ENCODE data around the gene NXPH1.

Gene NXPH1

DNA sequence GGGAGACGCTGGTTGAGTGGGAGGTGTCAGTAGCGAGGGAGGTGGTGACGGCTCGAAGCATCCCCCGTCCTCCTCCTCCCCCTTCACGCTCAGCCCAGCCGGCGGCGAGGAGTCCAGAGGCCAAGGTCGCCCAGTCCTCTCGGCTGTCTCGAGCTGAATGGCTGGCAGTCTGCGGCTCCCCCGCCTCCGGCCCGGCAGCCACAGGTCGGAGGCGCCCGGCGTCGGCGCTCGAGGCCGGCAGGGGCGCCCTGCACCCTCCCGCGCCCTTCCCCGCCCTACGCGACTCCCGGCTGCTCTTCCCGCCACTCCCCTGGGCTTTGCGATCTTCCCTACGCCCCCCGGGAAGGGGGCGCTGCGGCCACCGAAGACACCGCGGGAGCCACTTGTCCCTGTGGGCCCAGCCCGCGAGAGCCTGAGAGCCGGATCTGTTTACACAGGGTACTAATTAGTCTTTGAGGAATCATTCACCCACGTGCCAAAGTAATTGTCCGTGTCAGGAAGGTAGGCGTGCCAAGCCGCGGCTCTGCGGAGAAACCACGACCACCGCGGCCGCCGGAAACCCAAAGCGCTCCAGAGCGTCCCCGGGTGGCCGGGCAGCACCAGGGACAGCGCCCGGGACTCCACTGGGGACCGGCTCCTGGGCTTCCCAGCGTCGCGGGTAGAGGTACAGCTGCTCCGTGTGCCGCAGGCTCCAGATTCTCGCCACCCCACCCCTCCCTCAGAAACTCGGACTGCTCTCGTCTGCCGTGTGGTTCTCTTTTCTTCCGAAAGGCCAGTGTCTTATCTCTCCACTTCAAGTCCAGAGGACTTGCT lies at the start of gene NXPH1:
TSS of gene NXPH1 (plus strand) at position 133 of the 813 bp plus-strand sequence.
- no peak for FAIRE-seq

DNA sequence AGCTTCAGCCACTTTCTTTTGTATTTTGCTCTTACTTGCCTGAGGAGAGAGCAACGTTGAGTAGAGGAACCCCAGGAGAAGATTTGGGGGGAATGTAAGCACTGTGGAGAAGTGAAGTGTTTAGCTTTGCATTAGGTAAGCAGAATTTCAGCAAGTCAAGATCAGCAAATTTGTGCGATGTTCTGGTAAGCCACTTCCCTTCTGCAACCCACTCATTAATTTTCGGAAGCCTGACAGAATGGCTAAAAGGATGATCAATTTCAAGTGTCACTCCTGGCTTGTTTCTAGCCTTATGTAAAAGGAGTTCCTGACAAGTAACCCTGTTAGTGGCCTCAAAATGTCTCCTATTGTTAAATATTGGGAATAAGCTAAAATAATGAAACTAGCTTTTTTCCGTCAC lies 48.5 kb upstream of the NXPH1 start:
- FAIRE-seq = no peak

DNA sequence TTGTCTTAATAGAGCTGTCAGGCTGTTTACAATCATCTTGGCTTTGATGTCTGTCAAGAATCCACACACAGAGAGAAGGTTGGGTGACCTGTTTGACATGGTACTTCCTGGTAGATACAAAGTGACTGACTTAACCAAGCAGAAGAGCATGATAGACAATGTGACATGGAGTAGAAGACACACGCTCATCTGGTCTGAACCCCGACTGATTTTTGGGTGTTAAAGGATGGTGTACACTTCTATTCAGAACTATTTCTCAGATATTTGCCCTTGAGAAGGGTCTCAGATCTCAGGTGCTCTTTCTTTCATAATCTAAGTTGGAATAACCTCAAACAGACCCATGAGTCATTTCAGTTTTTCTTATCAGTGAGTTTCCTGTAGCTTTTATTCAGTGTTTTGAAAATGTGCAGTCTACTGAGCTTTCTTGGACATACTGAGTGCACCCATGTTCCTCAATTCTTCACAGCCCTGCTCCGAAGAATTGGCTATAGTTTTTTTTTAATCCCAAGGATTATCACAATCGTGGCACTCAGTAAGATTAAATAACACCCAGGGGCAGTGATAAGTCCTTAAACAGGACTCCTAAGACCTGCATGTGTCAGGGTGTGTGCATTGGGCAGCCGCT lies 46.4 kb upstream of the NXPH1 start:
- FAIRE-seq = no peak

DNA sequence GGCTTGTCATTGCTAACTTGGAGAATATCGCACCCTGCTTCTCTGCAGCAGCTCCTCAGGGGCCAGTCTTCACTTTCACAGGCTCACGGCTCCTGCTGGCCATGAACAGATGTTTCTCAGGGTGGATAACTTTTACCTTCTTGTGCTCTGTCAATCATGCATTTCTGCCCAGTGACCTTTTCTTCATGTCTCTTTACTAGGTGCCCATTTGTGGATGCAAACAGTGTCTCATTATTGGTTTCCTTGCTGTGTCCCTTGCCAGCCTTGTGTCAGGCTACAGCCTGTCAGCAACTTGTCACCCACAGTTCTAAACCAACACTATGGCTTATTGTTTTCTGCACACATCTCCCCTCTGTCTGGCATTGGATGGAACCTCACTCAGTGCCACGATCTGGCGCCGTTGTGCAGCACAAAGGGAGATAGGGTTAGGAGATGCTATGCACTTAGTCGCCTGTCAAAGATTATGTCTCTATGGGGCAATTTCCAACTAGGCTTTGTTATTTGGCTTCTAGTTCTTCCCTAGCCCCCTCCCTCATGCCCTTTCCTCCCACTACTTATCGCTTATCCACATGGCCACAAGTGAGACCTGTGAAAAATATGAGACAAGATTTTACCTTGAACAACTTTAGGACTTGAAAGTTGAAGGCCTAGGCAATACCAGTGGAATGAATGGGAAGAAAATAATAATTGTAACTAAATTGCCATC lies 45.7 kb upstream of the NXPH1 start:
- no peak for FAIRE-seq

DNA sequence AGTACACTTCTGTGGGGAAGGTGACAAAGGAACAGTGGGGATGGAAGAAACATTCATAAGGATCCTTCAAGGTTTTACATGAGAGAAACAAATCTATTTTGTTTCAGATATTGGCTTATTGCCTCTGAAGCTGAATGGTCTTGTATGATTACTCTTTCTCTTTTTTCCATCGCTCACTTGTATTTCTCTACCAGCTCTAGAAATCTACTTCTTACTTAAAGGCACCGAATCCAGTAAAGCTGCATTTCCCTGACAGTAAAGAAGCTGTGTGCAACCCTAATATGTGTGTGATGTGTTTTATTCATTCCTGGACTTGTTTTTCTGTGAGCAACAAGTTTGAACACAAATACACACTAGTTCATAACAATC lies 45.2 kb upstream of the NXPH1 start:
- FAIRE-seq = no peak

DNA sequence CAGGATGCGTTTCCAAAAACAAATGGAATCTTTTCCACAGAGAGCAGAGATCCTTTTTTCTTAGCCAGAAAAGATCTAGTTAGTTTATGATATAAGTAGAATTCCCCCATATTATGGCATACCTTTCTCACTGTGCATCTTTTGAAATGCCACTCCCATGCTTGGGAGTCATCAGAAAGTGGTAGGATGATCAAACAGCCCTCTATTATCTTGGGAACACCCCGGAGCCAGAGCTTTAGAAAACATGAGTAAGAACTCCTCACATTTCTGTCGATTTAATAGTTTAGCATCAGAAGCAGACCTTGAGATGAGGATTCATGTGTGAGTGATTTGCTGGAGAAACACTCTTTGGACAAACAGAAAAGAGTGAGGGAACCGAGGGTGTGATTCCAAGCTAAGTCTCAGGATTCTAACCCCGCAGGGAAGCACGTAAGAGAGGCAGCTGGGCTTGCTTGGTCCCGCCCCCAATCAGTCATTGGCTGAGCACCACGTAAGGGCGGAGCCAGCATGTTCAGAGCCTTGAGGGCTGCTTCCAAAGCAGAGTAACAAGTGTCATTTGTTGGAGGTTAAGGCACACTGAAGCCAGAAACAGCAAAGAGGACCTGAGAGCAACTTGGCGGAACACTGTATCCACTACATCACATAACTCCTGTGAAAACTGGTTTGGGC lies 43.7 kb upstream of the NXPH1 start:
- FAIRE-seq = no peak

DNA sequence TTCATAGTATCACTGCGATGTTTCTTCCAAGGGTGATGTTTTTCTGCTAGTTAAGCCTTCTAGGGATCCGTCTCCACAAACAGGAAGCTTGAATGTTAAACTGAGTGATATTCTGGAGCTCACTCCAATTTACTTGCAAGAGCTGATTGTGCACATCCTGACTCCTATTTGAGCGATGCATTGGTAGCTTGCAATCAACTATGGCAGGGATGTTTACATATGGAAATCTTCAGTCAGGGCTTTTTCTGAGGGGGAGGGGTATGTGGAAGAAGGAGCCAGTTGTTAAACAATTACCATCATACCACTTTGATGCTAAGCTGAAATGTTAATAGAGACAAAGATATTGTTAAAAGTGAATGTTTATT lies 43.2 kb upstream of the NXPH1 start:
- FAIRE-seq = no peak

DNA sequence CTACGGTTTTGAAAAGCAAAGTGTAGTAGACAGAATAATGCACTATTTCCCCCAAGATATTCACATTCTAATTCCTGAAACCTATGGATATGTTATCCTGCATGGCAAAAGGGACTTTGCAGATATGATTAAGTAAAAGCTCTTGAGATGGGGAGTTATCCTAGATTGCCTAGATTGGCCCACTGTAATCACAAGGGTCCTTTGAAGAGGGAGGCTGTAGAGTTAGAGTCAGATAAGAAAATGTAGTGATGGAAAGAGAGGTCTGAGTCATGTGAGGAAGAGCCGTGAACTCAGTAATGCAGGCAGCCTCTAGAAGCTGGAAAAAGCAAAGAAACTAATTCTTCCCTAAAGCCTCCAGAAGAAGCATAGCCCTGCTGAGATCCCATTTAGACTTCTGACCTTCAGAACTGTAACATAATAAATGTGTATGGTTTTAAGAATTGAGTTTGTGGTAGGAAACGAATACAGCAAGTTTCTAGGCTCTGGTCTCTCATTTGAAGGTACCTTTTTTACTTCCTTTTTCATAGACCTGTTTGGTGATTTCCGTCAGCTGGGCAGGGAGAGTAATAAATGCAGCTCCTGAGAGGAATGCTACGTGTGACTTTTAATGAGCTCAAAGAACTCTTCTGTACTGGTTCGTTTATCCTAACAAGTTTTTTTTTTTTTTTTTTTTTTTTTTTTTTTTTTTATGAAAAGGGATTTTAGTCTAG lies 41.9 kb upstream of the NXPH1 start:
- FAIRE-seq = no peak

DNA sequence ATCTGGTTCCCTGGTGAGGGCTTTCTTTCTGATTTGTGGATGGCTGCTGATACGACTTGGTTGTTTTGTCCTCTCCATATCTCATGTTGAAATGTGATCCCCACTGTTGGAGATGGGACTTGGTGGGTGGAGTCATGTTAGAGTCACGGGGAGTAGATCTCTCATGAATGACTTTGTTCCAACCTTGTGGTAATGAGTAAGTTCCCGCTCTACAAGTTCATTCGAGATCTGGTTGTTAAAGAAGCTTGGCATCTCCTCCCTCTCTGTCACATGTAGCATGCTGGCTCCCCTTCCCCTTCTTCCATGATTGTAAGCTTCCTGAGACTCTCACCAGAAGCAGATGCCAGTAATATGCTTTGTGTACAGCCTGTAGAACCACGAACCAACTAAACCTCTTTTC lies 37.1 kb upstream of the NXPH1 start:
- FAIRE-seq = no peak

DNA sequence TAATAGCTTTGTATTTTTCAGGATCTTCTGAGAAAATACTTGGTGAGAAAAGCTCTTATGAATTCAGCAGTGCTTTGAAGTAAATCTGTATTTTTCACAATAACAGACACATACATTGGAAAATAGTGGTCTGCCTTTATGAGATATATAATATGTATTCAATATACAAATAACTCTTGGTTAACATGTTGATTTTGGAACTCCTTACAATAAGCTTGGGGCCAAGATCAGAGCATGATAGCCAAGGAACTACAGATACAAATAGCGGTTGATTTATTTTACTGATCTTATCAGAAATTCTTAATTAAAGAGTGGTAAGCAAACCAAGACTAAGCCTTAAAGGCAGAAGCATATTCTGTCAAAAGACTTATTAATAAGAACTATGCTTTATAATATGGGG lies 24.5 kb upstream of the NXPH1 start:
- no peak for FAIRE-seq

DNA sequence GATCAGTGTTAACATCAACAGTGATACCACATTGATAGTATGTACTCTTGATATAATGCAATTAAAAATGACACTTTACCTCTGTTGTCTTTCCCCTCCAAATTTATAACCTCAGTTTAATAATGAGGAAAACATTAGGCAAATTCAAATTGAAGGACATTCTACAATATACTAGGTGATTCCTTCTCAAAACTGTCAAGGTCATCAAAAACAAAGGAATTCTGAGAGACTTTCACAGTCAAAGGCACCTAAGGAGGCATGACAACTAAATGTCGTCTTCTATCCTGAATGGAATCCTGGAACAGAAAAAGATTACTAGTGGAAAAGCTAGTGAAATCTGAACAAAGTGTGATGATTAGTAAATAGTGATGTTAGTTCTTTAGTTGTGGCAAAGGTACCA lies 22.3 kb upstream of the NXPH1 start:
- FAIRE-seq = no peak

DNA sequence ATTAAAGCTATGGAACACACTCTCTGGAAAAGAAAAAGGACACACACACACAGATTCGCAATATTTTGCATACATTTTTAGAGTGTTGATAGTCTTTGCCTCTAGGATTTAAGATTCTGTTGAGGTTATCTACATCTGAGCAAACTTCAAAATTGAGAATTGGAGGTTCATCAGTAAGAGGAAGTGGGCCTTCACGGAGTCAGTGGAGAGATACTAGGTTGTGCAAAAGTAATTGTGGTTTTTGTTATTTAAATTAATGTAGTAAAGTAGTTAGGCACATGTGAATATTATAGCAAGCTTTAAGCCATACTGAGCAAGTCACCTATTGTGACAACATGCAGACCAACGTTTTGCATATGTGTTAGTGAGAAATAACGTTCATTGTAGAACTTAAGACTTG lies 19.8 kb upstream of the NXPH1 start:
- no peak for FAIRE-seq

DNA sequence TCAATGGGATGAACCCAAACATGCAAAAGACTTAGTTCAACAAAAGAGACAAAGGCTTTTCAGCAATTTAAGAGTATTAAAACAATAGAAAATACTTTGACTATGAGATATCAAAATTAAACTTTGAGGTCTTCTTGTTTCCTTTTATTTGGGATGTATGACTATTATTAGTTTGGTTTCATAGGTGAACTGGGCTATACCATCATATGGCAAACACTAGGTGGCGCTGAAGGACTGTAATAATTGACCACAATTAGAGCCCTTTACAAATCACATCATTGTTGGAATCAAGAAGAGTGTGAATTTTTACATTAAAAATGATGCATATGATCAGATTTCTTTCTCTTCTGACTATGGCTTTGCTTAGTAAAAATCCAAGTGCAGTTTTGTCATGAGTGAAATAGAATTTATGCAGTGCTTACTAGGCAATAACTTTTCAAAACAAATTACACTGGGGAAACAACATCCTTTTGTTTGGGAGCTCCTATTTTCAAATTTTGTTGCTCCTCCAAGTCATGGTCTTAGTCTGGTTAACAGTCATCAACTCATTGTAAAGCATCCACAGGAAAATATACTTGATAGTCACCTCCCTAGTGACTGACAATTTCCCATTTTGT lies 14.7 kb upstream of the NXPH1 start:
- FAIRE-seq = peak; percentile 41

DNA sequence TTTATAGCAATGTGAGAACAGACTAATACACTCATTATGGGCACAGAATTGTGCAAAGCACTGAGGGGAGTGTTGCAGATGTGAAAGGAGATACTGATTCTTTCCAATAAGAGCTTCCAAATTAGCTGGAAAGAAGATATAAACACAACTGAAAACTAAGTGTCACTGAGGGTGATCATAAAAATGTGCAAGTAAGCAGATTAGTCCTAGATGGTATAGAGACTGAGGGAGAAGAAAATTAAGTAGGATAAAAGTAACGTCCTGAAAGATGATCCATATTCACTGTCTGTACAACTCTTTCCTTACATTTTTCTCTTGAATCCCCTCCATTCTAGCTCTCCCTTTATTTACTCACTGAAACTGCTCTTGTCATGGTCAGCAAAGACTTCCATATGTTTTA lies 11.2 kb upstream of the NXPH1 start:
- no peak for FAIRE-seq

DNA sequence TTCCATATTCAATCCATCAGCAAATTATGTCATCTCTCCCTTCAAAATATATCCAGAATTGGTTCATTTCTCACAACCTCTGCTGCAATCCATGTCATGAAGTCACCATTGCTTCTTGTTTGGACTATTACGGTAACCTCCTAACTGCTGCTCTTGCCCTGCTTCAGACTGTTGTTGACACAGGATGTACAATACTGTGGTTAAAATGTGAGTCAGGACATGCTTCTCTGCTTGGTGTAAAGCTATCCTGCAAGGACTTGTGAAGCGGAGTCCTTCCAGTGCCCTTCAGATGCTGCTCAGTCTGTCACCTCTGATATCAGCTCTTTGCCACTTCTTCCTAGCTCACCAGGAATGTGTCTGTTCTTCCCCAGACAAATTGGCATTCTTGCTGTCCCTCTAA lies 10.4 kb upstream of the NXPH1 start:
- no peak for FAIRE-seq

DNA sequence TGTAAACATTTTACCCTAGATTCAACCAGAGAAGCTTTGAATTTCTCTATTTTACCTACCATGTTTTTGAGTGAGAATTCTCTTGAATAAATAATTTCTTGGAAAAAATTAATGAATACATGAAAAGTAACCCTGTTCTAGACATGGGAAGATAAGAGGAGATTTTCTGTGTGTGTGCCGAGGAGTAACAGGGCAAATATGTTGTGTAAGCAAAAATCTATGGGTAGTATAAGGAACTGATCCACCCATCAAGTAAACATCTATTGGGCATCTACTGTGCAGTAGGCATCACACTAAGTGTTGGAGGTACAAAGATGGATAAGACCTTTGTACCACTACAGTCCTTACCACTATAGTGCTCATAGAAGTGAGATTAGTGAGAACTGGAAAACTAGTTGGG lies 8.2 kb upstream of the NXPH1 start:
- no peak for FAIRE-seq

DNA sequence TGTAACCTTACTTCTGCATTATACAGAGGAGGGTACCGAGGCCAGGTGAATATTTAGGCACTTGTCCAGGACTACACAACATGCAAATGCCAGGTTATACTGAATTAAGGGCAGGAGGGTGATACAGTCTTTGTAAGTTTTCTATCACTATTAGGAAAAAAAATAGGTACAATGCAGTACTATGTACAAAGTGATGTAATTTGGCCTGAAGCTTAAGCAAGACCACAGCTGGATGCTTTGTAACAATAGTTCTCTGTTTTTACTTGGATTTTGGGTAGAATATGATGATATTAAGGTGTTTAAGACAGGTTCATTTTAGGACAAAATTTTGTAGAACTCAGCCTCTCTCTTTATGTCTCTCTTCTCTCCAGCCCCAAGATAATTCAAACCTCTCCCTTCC lies 2.8 kb upstream of the NXPH1 start:
- no peak for FAIRE-seq

DNA sequence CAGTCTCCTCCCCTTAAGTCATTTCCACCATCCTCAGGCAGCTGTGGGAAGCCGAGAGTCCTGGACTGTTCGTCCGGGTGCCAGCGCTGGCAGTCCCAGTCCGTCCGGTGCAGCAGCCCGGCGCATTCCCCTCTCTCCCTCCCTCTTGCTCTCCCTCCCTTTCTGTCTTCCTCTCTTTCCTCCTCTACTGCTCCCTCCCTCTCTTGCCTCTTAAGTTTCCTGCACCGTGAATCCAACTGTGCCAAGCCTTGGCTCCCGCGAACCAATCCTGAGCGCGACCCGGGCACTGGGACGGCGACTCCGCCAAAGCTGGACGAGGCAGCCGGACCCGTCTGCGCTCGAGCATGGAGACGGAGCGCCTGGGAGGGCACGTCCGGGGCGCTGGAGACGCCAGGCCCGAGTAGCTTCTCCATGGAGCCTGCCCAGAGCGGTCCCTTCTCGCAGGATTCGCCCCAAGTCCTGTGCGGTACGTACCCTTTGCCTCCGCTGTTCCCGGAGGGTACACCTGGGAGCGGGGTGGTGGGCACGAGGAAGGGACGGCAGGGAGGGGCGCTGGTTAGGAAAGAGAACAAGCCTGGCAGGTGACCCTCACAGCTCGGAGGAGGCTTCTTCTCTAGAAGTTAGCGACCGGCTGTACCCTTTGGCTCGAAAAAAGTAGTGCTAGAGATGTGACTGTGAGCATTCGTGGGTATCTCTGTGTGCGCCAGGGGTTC lies 1.0 kb downstream of the NXPH1 start:
- no peak for FAIRE-seq

DNA sequence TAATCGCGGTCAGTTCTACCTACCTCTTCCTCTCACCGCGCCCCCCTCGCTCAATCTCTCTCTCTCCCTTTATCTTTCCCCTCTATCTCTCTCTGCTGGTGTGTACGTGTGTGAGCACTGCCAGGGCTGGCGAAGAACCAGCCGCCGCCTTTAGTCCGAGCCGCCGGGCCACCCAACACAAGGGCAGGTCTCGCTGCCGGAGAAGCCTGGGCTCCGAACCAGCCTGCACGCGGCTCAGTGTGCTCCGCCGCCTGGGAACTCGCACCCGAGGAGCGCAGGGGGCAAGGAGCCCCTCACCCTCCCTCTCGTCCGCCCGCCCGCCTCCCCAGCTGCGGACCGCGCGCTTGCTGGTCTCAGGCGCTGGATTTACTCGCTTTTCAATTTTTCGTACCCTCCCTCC lies 1.7 kb downstream of the NXPH1 start:
- no peak for FAIRE-seq

DNA sequence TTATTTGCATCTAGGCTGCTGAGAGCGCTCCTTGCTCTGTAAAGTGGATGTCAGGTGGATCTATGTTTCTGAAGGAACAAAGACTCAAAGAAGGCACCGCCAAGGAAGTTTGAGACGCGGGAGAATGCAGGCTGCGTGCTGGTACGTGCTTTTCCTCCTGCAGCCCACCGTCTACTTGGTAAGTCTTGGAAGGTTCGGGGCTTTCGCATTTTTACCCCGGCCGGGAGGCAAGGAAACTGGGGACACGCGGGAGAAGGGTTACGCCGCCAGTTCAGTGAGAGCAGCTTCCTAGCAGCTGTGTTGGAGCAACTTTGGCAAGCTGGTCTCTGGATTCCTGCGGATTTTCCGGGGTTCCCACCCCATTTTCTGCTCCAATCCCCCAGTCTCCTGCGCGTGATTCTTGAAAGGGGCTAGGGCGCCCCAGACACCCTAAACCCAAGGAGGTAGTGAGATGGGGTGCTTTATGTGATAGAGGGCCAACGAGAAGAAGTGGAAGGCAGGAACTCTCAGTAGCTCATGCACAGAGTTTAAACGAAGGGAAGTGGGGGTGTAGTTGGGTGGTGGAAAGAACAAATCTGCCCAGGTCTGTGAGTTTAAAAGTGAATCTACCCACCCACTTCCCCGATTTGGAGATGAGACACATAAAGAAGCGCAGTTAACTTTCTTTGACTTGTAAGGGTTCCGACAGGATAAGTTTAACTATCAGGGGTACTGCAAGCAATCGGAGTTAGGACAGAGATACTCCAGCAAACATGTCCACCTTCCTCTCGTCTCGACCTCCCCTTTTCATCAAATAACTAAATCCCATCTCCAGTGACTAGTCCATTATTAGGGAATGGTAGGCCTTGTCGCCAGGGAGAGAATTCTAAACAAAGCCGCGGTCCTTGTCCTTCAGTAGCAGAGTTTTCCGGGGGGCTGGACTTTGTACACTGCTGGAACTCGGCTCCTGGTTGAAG lies 2.5 kb downstream of the NXPH1 start:
- no peak for FAIRE-seq

DNA sequence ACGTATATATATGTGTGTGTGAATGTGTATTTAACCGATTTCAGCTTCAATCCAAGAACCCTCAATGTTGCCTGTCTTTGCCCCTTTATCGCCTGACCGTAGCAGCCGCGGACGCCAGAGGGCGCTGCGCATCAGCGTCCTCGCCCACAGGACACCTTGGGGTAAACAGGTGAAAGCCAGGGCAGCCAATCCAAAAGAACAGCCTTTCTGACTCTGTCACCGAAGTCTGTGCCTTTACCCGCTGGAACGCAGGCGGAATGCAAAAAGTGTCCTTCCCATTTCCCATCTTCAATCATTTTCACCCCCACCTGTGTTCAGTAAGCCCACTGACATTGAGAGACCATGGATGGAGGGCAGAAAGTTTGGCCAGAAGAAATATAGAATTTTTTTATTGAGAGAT lies 3.6 kb downstream of the NXPH1 start:
- FAIRE-seq = no peak
